ENCODE data around the gene PIK3R1. TPM values are rescaled to one million over a fixed set of nuclear protein-coding genes. Genes with fewer than 3 reads are reported as not detected.

Gene PIK3R1
- total and polyA plus RNA-seq, 4 donors: 6.8 to 222 (median 74.9) TPM

- no peak overlapping the region for H3K4me3 ChIP-seq
- H3K4me1 ChIP-seq (ENCODE audit: control insufficient read depth in 5 of 5, insufficient read depth in 5 of 5, low read length in 5 of 5): peaks cover 0 to 9% (median 2%) of the 10 kb centered on the region in 5 donors
- no peaks in the 10 kb centered on the region for H3K27me3 ChIP-seq (ENCODE audit: control insufficient read depth in 3 of 3, insufficient read depth in 3 of 3, low read length in 2 of 3)
- ATAC-seq (ENCODE audit: insufficient read depth, low FRiP score) (no peak), DNase-seq (no peak)
- H3K27ac ChIP-seq (ENCODE audit: low read depth in 1 of 2, low read length in 1 of 2): no peak overlapping the region
- no peak overlapping the region for H3K9ac ChIP-seq (ENCODE audit: insufficient read depth in 1 of 2, low read length in 2 of 2)
- 86 to 90% methylated on average over 7 of the region's 7 CpGs for WGBS, 2 donors
- TF ChIP-seq, protein P1, sequence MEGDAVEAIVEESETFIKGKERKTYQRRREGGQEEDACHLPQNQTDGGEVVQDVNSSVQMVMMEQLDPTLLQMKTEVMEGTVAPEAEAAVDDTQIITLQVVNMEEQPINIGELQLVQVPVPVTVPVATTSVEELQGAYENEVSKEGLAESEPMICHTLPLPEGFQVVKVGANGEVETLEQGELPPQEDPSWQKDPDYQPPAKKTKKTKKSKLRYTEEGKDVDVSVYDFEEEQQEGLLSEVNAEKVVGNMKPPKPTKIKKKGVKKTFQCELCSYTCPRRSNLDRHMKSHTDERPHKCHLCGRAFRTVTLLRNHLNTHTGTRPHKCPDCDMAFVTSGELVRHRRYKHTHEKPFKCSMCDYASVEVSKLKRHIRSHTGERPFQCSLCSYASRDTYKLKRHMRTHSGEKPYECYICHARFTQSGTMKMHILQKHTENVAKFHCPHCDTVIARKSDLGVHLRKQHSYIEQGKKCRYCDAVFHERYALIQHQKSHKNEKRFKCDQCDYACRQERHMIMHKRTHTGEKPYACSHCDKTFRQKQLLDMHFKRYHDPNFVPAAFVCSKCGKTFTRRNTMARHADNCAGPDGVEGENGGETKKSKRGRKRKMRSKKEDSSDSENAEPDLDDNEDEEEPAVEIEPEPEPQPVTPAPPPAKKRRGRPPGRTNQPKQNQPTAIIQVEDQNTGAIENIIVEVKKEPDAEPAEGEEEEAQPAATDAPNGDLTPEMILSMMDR (IDR thresholded peaks at IDR 0.05; ENCODE audit: control extremely low read depth, extremely low read depth): no peak
- no peaks in the 10 kb centered on the region for H3K9me3 ChIP-seq (ENCODE audit: control insufficient read depth in 4 of 4, insufficient read depth in 3 of 4, low read length in 3 of 4)
- H3K36me3 ChIP-seq (ENCODE audit: control insufficient read depth in 4 of 4, insufficient read depth in 4 of 4, low read length in 4 of 4): no peaks in the 10 kb centered on the region
These were observed 26.4 kb upstream of the PIK3R1 start for GRCh38 chr5:68189171-68189570.

GRCh38 chr5:68189613-68190012 lies 25.9 kb upstream of the PIK3R1 start:
- Histone ChIP-seq H3K27ac (ENCODE audit: low read depth in 1 of 2, low read length in 1 of 2) (no peak overlapping the region), H3K27me3 (ENCODE audit: control insufficient read depth in 3 of 3, insufficient read depth in 3 of 3, low read length in 2 of 3) (no peaks in the 10 kb centered on the region), H3K9ac (ENCODE audit: insufficient read depth in 1 of 2, low read length in 2 of 2) (no peak overlapping the region), H3K4me1 (ENCODE audit: control insufficient read depth in 5 of 5, insufficient read depth in 5 of 5, low read length in 5 of 5) (peaks cover 0 to 9% (median 2%) of the 10 kb centered on the region in 5 donors), H3K4me3 (no peak overlapping the region), H3K36me3 (ENCODE audit: control insufficient read depth in 4 of 4, insufficient read depth in 4 of 4, low read length in 4 of 4) (no peaks in the 10 kb centered on the region), H3K9me3 (ENCODE audit: control insufficient read depth in 4 of 4, insufficient read depth in 3 of 4, low read length in 3 of 4) (no peaks in the 10 kb centered on the region)
- 92 to 95% methylated on average over 5 of the region's 5 CpGs for WGBS, 2 donors
- DNase-seq (no peak), ATAC-seq (ENCODE audit: insufficient read depth, low FRiP score) (no peak)
- TF ChIP-seq, protein P1 (IDR thresholded peaks at IDR 0.05; ENCODE audit: control extremely low read depth, extremely low read depth): no peak

GRCh38 chr5:68190619-68191018 lies 24.9 kb upstream of the PIK3R1 start:
- no peak overlapping the region for H3K27ac ChIP-seq (ENCODE audit: low read depth in 1 of 2, low read length in 1 of 2)
- no peak overlapping the region for H3K4me3 ChIP-seq
- peaks cover 0 to 9% (median 2%) of the 10 kb centered on the region in 5 donors for H3K4me1 ChIP-seq (ENCODE audit: control insufficient read depth in 5 of 5, insufficient read depth in 5 of 5, low read length in 5 of 5)
- TF ChIP-seq, protein P1 (IDR thresholded peaks at IDR 0.05; ENCODE audit: control extremely low read depth, extremely low read depth): no peak
- peak in 1 of 3 donors; percentile 22 for DNase-seq
- WGBS, 2 donors: 95 to 98% methylated on average over 4 of the region's 4 CpGs
- no peaks in the 10 kb centered on the region for H3K36me3 ChIP-seq (ENCODE audit: control insufficient read depth in 4 of 4, insufficient read depth in 4 of 4, low read length in 4 of 4)
- ATAC-seq (ENCODE audit: insufficient read depth, low FRiP score): no peak
- no peaks in the 10 kb centered on the region for H3K9me3 ChIP-seq (ENCODE audit: control insufficient read depth in 4 of 4, insufficient read depth in 3 of 4, low read length in 3 of 4)
- H3K9ac ChIP-seq (ENCODE audit: insufficient read depth in 1 of 2, low read length in 2 of 2): no peak overlapping the region
- H3K27me3 ChIP-seq (ENCODE audit: control insufficient read depth in 3 of 3, insufficient read depth in 3 of 3, low read length in 2 of 3): no peaks in the 10 kb centered on the region

Data from lung (tissue), 12 donors.